ENCODE measurements around the gene MAP3K13. TPM values are rescaled to one million over a fixed set of nuclear protein-coding genes. Genes with fewer than 3 reads are reported as not detected.

MAP3K13 gene
- total RNA-seq, 1 donor from 2014 or later, result 12.2 TPM

- Mint-ChIP-seq H3K36me3 (ENCODE audit: low read depth) (no peaks in the 10 kb centered on the region), H3K4me3 (no peak overlapping the region), H3K27ac (no peak overlapping the region), H3K9me3 (no peaks in the 10 kb centered on the region), H3K27me3 (ENCODE audit: insufficient read depth) (peaks cover 22% of the 10 kb centered on the region), H3K4me1 (ENCODE audit: low read depth) (no peaks in the 10 kb centered on the region)
- intact Hi-C loops (cut with micrococcal nuclease), result no loop called here
- DNase-seq (ENCODE audit: low spot score), result no peak
Observed at GRCh38 chr3:185387646-185388045, 24.7 kb downstream of the MAP3K13 start.

- peaks cover 14% of the 10 kb centered on the region for H3K27me3 Mint-ChIP-seq (ENCODE audit: insufficient read depth)
- intact Hi-C loops (cut with micrococcal nuclease), result no loop called here
- no peaks in the 10 kb centered on the region for H3K9me3 Mint-ChIP-seq
- H3K27ac Mint-ChIP-seq, result no peak overlapping the region
- no peak overlapping the region for H3K4me3 Mint-ChIP-seq
- H3K36me3 Mint-ChIP-seq (ENCODE audit: low read depth), result no peaks in the 10 kb centered on the region
- DNase-seq (ENCODE audit: low spot score), result no peak
- no peaks in the 10 kb centered on the region for H3K4me1 Mint-ChIP-seq (ENCODE audit: low read depth)
Observed at GRCh38 chr3:185393055-185393454, 30.1 kb downstream of the MAP3K13 start.

GRCh38 chr3:185397676-185398075 lies 34.7 kb downstream of the MAP3K13 start:
- Mint-ChIP-seq H3K4me3 (no peak overlapping the region), H3K4me1 (ENCODE audit: low read depth) (no peaks in the 10 kb centered on the region), H3K27me3 (ENCODE audit: insufficient read depth) (peaks cover 2% of the 10 kb centered on the region), H3K36me3 (ENCODE audit: low read depth) (no peaks in the 10 kb centered on the region), H3K9me3 (no peaks in the 10 kb centered on the region), H3K27ac (no peak overlapping the region)
- intact Hi-C loops (cut with micrococcal nuclease), result no loop called here
- no peak for DNase-seq (ENCODE audit: low spot score)

- intact Hi-C loops (cut with micrococcal nuclease), result no loop called here
- Mint-ChIP-seq H3K27ac (no peak overlapping the region), H3K36me3 (ENCODE audit: low read depth) (no peaks in the 10 kb centered on the region), H3K4me1 (ENCODE audit: low read depth) (no peaks in the 10 kb centered on the region), H3K27me3 (ENCODE audit: insufficient read depth) (peaks cover 4% of the 10 kb centered on the region), H3K9me3 (no peaks in the 10 kb centered on the region), H3K4me3 (no peak overlapping the region)
- no peak for DNase-seq (ENCODE audit: low spot score)
Observed at GRCh38 chr3:185399737-185400667, 37.1 kb downstream of the MAP3K13 start.

GRCh38 chr3:185400866-185401265 lies 37.9 kb downstream of the MAP3K13 start:
- intact Hi-C loops (cut with micrococcal nuclease), result no loop called here
- DNase-seq (ENCODE audit: low spot score), result no peak
- Mint-ChIP-seq H3K27me3 (ENCODE audit: insufficient read depth) (peaks cover 7% of the 10 kb centered on the region), H3K4me1 (ENCODE audit: low read depth) (no peaks in the 10 kb centered on the region), H3K36me3 (ENCODE audit: low read depth) (no peaks in the 10 kb centered on the region), H3K9me3 (no peaks in the 10 kb centered on the region), H3K4me3 (no peak overlapping the region), H3K27ac (no peak overlapping the region)

GRCh38 chr3:185401319-185401955 lies 38.5 kb downstream of the MAP3K13 start:
- intact Hi-C loops (cut with micrococcal nuclease), result no loop called here
- Mint-ChIP-seq H3K4me3 (no peak overlapping the region), H3K27me3 (ENCODE audit: insufficient read depth) (peaks cover 13% of the 10 kb centered on the region), H3K27ac (no peak overlapping the region), H3K36me3 (ENCODE audit: low read depth) (no peaks in the 10 kb centered on the region), H3K4me1 (ENCODE audit: low read depth) (no peaks in the 10 kb centered on the region), H3K9me3 (no peaks in the 10 kb centered on the region)
- DNase-seq (ENCODE audit: low spot score), result no peak

- no peak for DNase-seq (ENCODE audit: low spot score)
- intact Hi-C loops (cut with micrococcal nuclease), result no loop called here
- no peaks in the 10 kb centered on the region for H3K9me3 Mint-ChIP-seq
- no peaks in the 10 kb centered on the region for H3K36me3 Mint-ChIP-seq (ENCODE audit: low read depth)
- H3K27me3 Mint-ChIP-seq (ENCODE audit: insufficient read depth), result peaks cover 19% of the 10 kb centered on the region
- H3K4me3 Mint-ChIP-seq, result no peak overlapping the region
- H3K4me1 Mint-ChIP-seq (ENCODE audit: low read depth), result no peaks in the 10 kb centered on the region
- no peak overlapping the region for H3K27ac Mint-ChIP-seq
Observed at GRCh38 chr3:185402561-185402960, 39.6 kb downstream of the MAP3K13 start.

- H3K4me3 Mint-ChIP-seq, result no peak overlapping the region
Observed at GRCh38 chr3:185403002-185403401, 40.1 kb downstream of the MAP3K13 start.

GRCh38 chr3:185405243-185405642 lies 42.3 kb downstream of the MAP3K13 start:
- Mint-ChIP-seq H3K36me3 (ENCODE audit: low read depth) (no peaks in the 10 kb centered on the region), H3K27ac (no peak overlapping the region), H3K4me1 (ENCODE audit: low read depth) (no peaks in the 10 kb centered on the region), H3K9me3 (no peaks in the 10 kb centered on the region), H3K4me3 (no peak overlapping the region), H3K27me3 (ENCODE audit: insufficient read depth) (peaks cover 22% of the 10 kb centered on the region)
- no peak for DNase-seq (ENCODE audit: low spot score)
- intact Hi-C loops (cut with micrococcal nuclease), result no loop called here

More at GRCh38 chr3:185403002-185403401, 40.1 kb downstream of the MAP3K13 start:
- Mint-ChIP-seq H3K9me3 (no peaks in the 10 kb centered on the region), H3K36me3 (ENCODE audit: low read depth) (no peaks in the 10 kb centered on the region), H3K4me1 (ENCODE audit: low read depth) (no peaks in the 10 kb centered on the region), H3K27ac (no peak overlapping the region), H3K27me3 (ENCODE audit: insufficient read depth) (peaks cover 19% of the 10 kb centered on the region)
- intact Hi-C loops (cut with micrococcal nuclease), result no loop called here
- no peak for DNase-seq (ENCODE audit: low spot score)

GRCh38 chr3:185405664-185406063 lies 42.7 kb downstream of the MAP3K13 start:
- DNase-seq (ENCODE audit: low spot score), result no peak
- Mint-ChIP-seq H3K4me1 (ENCODE audit: low read depth) (no peaks in the 10 kb centered on the region), H3K27me3 (ENCODE audit: insufficient read depth) (peaks cover 23% of the 10 kb centered on the region), H3K9me3 (no peaks in the 10 kb centered on the region), H3K27ac (no peak overlapping the region), H3K36me3 (ENCODE audit: low read depth) (no peaks in the 10 kb centered on the region), H3K4me3 (no peak overlapping the region)
- intact Hi-C loops (cut with micrococcal nuclease), result no loop called here

- intact Hi-C loops (cut with micrococcal nuclease), result no loop called here
- Mint-ChIP-seq H3K9me3 (no peaks in the 10 kb centered on the region), H3K27ac (no peak overlapping the region), H3K27me3 (ENCODE audit: insufficient read depth) (peaks cover 26% of the 10 kb centered on the region), H3K36me3 (ENCODE audit: low read depth) (no peaks in the 10 kb centered on the region), H3K4me1 (ENCODE audit: low read depth) (no peaks in the 10 kb centered on the region), H3K4me3 (no peak overlapping the region)
- DNase-seq (ENCODE audit: low spot score), result no peak
Observed at GRCh38 chr3:185406121-185406620, 43.2 kb downstream of the MAP3K13 start.

- Mint-ChIP-seq H3K27me3 (ENCODE audit: insufficient read depth) (peaks cover 25% of the 10 kb centered on the region), H3K27ac (no peak overlapping the region), H3K4me3 (no peak overlapping the region), H3K36me3 (ENCODE audit: low read depth) (no peaks in the 10 kb centered on the region), H3K9me3 (no peaks in the 10 kb centered on the region), H3K4me1 (ENCODE audit: low read depth) (no peaks in the 10 kb centered on the region)
- intact Hi-C loops (cut with micrococcal nuclease), result no loop called here
- no peak for DNase-seq (ENCODE audit: low spot score)
Observed at GRCh38 chr3:185409957-185410356, 47.0 kb downstream of the MAP3K13 start.

GRCh38 chr3:185411133-185411532 lies 48.2 kb downstream of the MAP3K13 start:
- H3K4me3 Mint-ChIP-seq, result no peak overlapping the region
- no peaks in the 10 kb centered on the region for H3K9me3 Mint-ChIP-seq
- H3K36me3 Mint-ChIP-seq (ENCODE audit: low read depth), result no peaks in the 10 kb centered on the region
- no peak for DNase-seq (ENCODE audit: low spot score)
- H3K4me1 Mint-ChIP-seq (ENCODE audit: low read depth), result no peaks in the 10 kb centered on the region
- intact Hi-C loops (cut with micrococcal nuclease), result no loop called here
- H3K27ac Mint-ChIP-seq, result no peak overlapping the region
- H3K27me3 Mint-ChIP-seq (ENCODE audit: insufficient read depth), result peaks cover 18% of the 10 kb centered on the region

Measured in activated T-helper 1 cell treated with anti-CD3 and anti-CD28 coated beads, Interleukin-12 subunit alpha, Interleukin-12 subunit beta, Interleukin-2, Interleukin-4 antibody, amounts not matched to agents 30 ng/mL and 10 ng/mL and 1 ng/mL, durations not matched to agents 14 hours and 24 hours and 36 hours (primary cell).